NT2/D1 (cell line): Measurements from ENCODE around the gene FHOD1.

Source experiments
- SUZ12 ChIP-seq: IDR thresholded peaks from 2 replicates; pipeline ENCODE4 v1.6.1; 2011; ENCODE audit not compliant: insufficient read length, insufficient read depth; ENCODE audit errors: extremely low read depth
- YY1 ChIP-seq: IDR thresholded peaks from 2 replicates; pipeline ENCODE4 v1.6.1; 2011; ENCODE audit not compliant: insufficient read length, insufficient read depth

DNA sequence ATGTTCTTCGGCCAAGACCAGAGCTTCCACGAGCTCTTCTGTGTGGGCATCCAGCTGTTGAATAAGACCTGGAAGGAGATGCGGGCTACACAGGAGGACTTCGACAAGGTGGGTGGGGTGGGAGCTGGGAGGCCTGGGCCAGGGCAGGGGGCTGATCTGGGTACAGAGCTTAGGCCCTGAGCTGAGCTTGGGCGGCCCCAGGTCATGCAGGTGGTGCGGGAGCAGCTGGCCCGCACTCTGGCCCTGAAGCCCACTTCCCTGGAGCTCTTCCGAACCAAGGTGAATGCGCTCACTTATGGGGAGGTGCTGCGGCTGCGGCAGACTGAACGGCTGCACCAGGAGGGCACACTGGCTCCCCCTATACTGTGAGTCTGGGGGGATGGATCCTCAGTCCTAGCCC, 44.9 kb downstream of the FHOD1 start:
- TF ChIP-seq SUZ12 = no peak
- TF ChIP-seq YY1 = no peak
